HG03039 (cell line): Measurements from ENCODE around the gene IFNA8.
"Not testable (repeated sequence)": the region's sequence is repeated elsewhere in the genome, so short reads cannot be mapped to it uniquely, and the experiment has no call there.

ENCODE experiments used
- ATAC-seq: cut with Tn5 transposase; IDR thresholded peaks from one replicate; pipeline ENCODE4 v1.9.1; 2021; ENCODE audit warnings: mild to moderate bottlenecking, moderate library complexity; ENCODE audit not compliant: unreplicated experiment

The IFNA8 gene

GRCh38 chr9:21408817-21409216 is at the start of gene IFNA8:
IFNA8 (plus strand) TSS chr9:21409117; CDS start chr9:21409177, 60 bp downstream.
- ATAC-seq: no peak

GRCh38 chr9:21362287-21362686 is 46.6 kb upstream of the IFNA8 start:
- no peak for ATAC-seq

- peak; percentile 82 for ATAC-seq
Measured at GRCh38 chr9:21367169-21367568, 41.7 kb upstream of the IFNA8 start.

DNA sequence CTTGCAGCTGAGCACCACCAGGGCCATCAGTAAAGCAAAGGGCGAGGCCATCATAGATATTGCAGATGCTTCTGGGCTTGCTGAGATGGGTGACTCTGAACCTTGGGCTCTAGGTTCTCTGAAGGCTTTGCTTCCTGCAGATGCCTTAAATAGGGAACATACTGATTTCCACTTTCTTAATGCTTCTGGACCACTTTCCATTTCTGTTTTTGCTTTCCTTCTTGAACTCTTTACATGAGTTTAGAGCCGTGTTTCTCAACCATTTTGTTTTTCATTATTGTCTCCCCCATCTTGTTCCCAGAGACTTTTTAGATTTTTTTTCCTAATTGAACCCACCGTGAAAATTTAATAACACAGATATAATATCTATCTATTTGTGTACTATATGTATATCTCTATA is 41.0 kb upstream of the IFNA8 start, which contains the start of gene IFNA13:
Gene IFNA13 (minus strand): TSS at position 101 of the 400 bp plus-strand sequence. CDS start 47 bp downstream, at position 54.
- ATAC-seq: no peak

DNA sequence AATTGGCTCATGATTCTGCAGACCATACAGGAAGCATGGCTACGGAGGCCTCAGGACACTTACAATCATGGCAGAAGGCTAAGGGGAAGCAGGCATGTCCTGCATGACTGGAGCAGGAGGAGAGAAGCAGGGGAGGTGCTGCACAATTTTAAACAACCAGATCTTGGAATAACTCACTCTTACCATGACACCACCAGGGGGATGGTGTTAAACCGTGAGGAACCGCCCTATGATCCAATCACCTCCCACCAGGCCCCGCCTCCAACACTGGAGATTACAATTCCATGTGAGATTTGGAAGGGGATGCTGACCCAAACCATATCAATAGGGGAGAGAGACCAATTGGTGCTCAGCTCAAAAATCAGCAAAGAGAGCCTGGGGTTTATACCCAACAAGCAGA is 37.5 kb upstream of the IFNA8 start:
- not testable (repeated sequence) for ATAC-seq

GRCh38 chr9:21381448-21382339 is 27.2 kb upstream of the IFNA8 start:
- ATAC-seq: peak; percentile 99

- ATAC-seq: no peak
Measured at GRCh38 chr9:21383627-21384026, 25.3 kb upstream of the IFNA8 start.

- no peak for ATAC-seq
Measured at GRCh38 chr9:21385131-21385670, 23.7 kb upstream of the IFNA8 start, which contains the start of gene IFNA2. IFNA2 (minus strand) TSS chr9:21385398; CDS start chr9:21385329, 69 bp downstream.

DNA sequence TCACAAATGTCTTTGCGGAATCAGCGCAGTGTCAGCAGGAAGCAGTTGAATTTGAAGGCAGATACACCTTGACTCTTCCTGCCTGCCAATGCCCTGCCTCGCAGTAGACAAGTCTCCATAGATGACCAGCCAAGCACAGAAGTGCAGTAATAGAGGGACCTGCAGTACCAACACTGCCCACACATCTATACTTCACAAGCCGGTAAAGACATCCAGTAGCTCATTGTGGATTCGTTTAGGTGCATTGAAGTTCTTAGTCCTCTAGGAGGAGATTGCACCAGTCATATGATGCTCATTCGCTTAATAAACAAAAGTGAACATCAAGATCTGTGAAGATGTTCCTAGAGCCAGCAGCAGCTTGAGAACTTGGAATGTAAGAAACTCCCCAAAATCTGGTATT is 16.6 kb upstream of the IFNA8 start:
- ATAC-seq: peak; percentile 87

DNA sequence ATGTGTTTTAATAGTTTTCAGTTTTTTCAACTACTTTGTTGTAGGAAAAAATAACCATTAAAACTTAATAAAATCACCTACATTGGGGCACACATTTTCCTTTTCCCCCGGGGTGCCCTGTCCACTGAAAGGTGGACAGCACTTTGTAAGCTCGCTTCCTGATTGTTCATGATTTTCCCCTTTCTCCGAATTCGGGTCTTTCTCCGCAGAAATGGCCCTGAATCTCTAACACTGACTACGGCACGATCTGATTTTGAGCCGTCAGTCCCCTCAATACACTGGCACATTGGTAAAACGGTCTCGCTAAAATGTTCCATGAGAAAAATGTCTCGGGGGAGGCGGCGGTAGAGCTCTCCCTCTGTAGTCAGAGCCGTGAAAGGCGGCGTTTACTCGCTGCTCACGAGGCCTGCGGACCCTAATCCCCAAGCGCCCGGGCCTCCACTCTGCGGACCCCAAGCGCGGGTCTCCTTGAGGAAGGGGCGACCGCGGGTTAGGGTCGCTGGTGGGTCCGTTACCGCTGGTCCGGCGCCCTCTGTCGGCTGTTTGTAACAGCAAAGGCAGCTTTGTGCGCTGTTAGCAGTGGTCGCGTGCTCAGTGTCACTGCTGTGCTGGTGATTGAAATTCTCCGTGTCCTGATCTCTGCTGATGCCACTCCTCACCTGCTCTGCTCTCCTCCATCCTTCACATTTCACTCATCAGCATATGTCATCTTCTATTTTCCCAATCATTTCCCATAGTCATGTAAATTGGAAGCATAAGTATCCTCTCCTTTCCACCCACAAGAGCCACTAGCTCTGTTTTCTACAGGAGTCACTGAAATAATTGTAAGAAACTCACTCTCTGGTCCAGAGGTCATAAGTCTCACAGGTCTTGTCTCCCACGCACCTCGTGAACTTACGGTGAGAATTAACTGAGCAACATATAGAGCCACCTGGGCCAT is 12.9 kb upstream of the IFNA8 start:
- peak; percentile 76 for ATAC-seq

GRCh38 chr9:21398955-21399489 is 9.9 kb upstream of the IFNA8 start:
- ATAC-seq: no peak

GRCh38 chr9:21399956-21400355 is 9.0 kb upstream of the IFNA8 start:
- ATAC-seq: no peak

- no peak for ATAC-seq
Measured at GRCh38 chr9:21402386-21403251, 6.3 kb upstream of the IFNA8 start.

DNA sequence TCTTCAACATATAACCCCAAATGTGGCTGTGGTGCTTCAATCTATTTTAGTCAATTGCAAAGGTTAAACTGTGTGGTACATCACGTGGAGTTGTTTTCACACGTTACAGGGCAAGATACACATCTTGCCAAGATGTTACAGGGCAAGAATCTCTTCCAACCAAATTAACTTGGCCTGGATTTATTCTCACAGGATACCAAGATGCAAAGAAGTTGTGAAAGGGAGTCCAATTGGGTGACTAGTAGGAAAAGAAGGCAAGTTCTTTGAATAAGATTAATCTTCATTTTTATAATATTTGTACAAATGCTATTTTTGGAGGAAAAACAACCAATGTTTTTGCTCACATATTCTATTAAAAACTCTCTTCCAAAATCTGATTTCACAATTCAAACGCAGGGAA is 4.8 kb upstream of the IFNA8 start:
- ATAC-seq: no peak

- ATAC-seq: no peak
Measured at GRCh38 chr9:21412107-21412506, 3.2 kb downstream of the IFNA8 start.

- no peak for ATAC-seq
Measured at GRCh38 chr9:21413151-21413550, 4.2 kb downstream of the IFNA8 start.

DNA sequence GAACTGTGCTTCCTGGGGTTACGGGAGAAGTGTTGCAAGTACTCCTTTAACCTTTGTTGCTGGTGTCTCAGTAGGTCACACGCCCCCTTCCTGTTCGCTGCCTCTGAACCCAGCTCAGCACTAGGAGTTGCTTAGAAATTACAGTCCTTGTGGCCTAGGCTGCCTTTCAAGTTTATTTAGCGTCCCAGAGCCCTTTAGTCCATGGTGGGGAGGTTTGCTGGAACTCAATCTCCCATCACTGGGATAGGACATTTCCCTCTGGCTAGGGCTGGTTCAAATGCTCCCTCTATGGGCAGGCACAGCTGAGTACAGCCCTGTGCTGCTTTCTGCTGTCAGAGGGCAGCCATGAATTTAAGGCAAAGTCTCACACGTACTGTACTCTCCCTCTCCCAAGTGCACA is 4.7 kb downstream of the IFNA8 start:
- ATAC-seq: no peak

DNA sequence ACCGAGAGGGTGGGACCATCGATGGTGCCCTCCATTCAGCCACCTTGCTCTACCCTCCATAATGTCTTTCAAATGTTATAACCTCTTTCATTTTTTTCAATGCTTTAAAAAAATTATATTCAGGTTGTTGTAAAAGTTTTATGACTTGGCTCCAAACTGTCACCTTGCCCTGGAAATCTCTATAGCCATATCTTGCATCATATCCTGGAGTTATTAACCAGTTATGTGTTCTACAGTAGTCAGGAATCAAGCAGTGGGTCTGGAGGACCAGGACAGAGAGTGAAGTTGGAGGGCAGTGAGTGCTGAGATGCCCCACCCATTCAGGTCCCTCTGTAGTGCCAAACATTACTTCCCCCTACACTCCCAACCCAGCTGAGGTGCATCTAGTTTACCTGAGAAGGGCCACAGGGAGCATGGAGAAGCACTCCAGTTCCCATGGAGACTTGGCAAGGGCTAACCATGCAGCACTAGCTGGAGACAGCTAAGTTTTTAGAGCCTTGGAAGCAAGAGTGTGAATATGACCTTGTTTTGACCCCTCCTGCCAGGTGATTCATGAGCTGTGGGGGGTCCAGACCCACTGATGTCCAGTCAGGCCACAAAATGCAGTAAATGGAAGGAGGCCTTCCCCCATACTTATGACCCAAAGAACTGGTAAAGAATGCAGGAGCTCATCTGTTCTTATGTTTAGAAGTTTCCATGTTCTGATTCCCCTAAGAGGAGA is 5.5 kb downstream of the IFNA8 start:
- no peak for ATAC-seq
